Measurements from ENCODE around the gene MAPK14. TPM values are rescaled to one million over a fixed set of nuclear protein-coding genes. Genes with fewer than 3 reads are reported as not detected.
"Not testable (repeated sequence)": the region's sequence is repeated elsewhere in the genome, so short reads cannot be mapped to it uniquely, and the experiment has no call there.

Gene MAPK14
- total RNA-seq, 1 experiment from 2014 or later: 52.7 TPM

GRCh38 chr6:36122495-36123269 is 95.1 kb downstream of the MAPK14 start:
- no peak for DNase-seq (ENCODE audit: low read depth)

- peak; percentile 83 for DNase-seq (ENCODE audit: low read depth)
Observed at GRCh38 chr6:36123270-36124139, 95.9 kb downstream of the MAPK14 start.

- not testable (repeated sequence) for DNase-seq (ENCODE audit: low read depth)
Observed at GRCh38 chr6:36124346-36124745, 96.7 kb downstream of the MAPK14 start.

- DNase-seq (ENCODE audit: low read depth): no peak
Observed at GRCh38 chr6:36124881-36125280, 97.3 kb downstream of the MAPK14 start.

- DNase-seq (ENCODE audit: low read depth): no peak
Observed at GRCh38 chr6:36125575-36125974, 98.0 kb downstream of the MAPK14 start.

GRCh38 chr6:36126121-36126520 is 98.5 kb downstream of the MAPK14 start:
- no peak for DNase-seq (ENCODE audit: low read depth)

- no peak for DNase-seq (ENCODE audit: low read depth)
Observed at GRCh38 chr6:36126553-36127458, 99.2 kb downstream of the MAPK14 start.

GRCh38 chr6:36127462-36128016 is 99.9 kb downstream of the MAPK14 start:
- peak; percentile 73 for DNase-seq (ENCODE audit: low read depth)

GRCh38 chr6:36128073-36128472 is 100.5 kb downstream of the MAPK14 start:
- no peak for DNase-seq (ENCODE audit: low read depth)

GRCh38 chr6:36128793-36129192 is 101.2 kb downstream of the MAPK14 start:
- DNase-seq (ENCODE audit: low read depth): no peak

GRCh38 chr6:36129334-36129733 is 101.7 kb downstream of the MAPK14 start:
- not testable (repeated sequence) for DNase-seq (ENCODE audit: low read depth)

GRCh38 chr6:36129941-36130666 is 102.5 kb downstream of the MAPK14 start, which contains the start of gene MAPK13:
Gene MAPK13, plus strand, starts transcription at chr6:36130513. Its CDS starts 70 bp downstream, at chr6:36130583.
- DNase-seq (ENCODE audit: low read depth): no peak

GRCh38 chr6:36130667-36131510 is 103.3 kb downstream of the MAPK14 start:
- DNase-seq (ENCODE audit: low read depth): no peak

GRCh38 chr6:36131511-36132245 is 104.1 kb downstream of the MAPK14 start:
- peak; percentile 46 for DNase-seq (ENCODE audit: low read depth)

- no peak for DNase-seq (ENCODE audit: low read depth)
Observed at GRCh38 chr6:36132246-36132895, 104.8 kb downstream of the MAPK14 start.

GRCh38 chr6:36133148-36133547 is 105.5 kb downstream of the MAPK14 start:
- no peak for DNase-seq (ENCODE audit: low read depth)

GRCh38 chr6:36133912-36134311 is 106.3 kb downstream of the MAPK14 start:
- DNase-seq (ENCODE audit: low read depth): no peak

GRCh38 chr6:36135053-36135731 is 107.6 kb downstream of the MAPK14 start:
- DNase-seq (ENCODE audit: low read depth): no peak
